ENCODE measurements around the gene NMNAT1. TPM values are rescaled to one million over a fixed set of nuclear protein-coding genes. Genes with fewer than 3 reads are reported as not detected.

NMNAT1 gene
- total RNA-seq, 4 donors from 2014 or later = 7.1 to 39.8 (median 17.9) TPM

GRCh38 chr1:9909234-9910046 lies 33.8 kb upstream of the NMNAT1 start:
- TF ChIP-seq POLR2AphosphoS5 (IDR thresholded peaks at IDR 0.05) = no peak
- no peak for TF ChIP-seq EP300 (IDR thresholded peaks at IDR 0.05; ENCODE audit: low read depth)
- no peak for TF ChIP-seq CTCF (IDR thresholded peaks at IDR 0.05)
- TF ChIP-seq POLR2A (IDR thresholded peaks at IDR 0.05) = no peak
- Histone ChIP-seq H3K4me3 (peak overlapping the region; percentile 72 to 92 (median 80)), H3K27ac (peak overlapping the region; percentile 73 to 85 (median 82)), H3K9me3 (no peaks in the 10 kb centered on the region), H3K4me1 (peaks cover 6 to 32% (median 26%) of the 10 kb centered on the region in 4 donors), H3K36me3 (no peaks in the 10 kb centered on the region), H3K27me3 (no peaks in the 10 kb centered on the region)
- 2 to 3% methylated on average over 15 to 36 of the region's 47 CpGs for WGBS, 2 donors (ENCODE audit: low coverage in 1 of 2)
- in situ Hi-C loops (cut with MboI; ENCODE audit: low pct_ligation_motif_present in 1 of 4, low pct_unique_long_range_greater_than_20kb in 1 of 4, low sequenced_read_pairs in 3 of 4) = no loop called here
- intact Hi-C loops (cut with DNase I; ENCODE audit: low total_unique reads) = no loop called here
- peak; percentile 34 for DNase-seq

GRCh38 chr1:9910076-9910422 lies 33.2 kb upstream of the NMNAT1 start, which contains the start of gene CTNNBIP1:
CTNNBIP1 (minus strand) TSS chr1:9910269; CDS start chr1:9872064, 38,205 bp downstream.
- Histone ChIP-seq H3K27me3 (no peaks in the 10 kb centered on the region), H3K36me3 (no peaks in the 10 kb centered on the region), H3K27ac (peak within 1 kb of the TSS; percentile 93 to 97 (median 94)), H3K9me3 (no peaks in the 10 kb centered on the region), H3K4me1 (peaks cover 6 to 32% (median 26%) of the 10 kb centered on the region in 4 donors), H3K4me3 (peak within 1 kb of the TSS; percentile 72 to 92 (median 80))
- 0% methylated on average over 4 of the region's 55 CpGs; no CpG with 5 or more reads in 1 of the 2 donors for WGBS, 2 donors (ENCODE audit: low coverage in 1 of 2)
- TF ChIP-seq EP300 (IDR thresholded peaks at IDR 0.05; ENCODE audit: low read depth) = no peak
- TF ChIP-seq POLR2A (IDR thresholded peaks at IDR 0.05) = no peak
- TF ChIP-seq POLR2AphosphoS5 (IDR thresholded peaks at IDR 0.05) = peak; percentile 60 to 78 (median 71)
- TF ChIP-seq CTCF (IDR thresholded peaks at IDR 0.05) = no peak
- intact Hi-C loops (cut with DNase I; ENCODE audit: low total_unique reads) = no loop called here
- in situ Hi-C loops (cut with MboI; ENCODE audit: low pct_ligation_motif_present in 1 of 4, low pct_unique_long_range_greater_than_20kb in 1 of 4, low sequenced_read_pairs in 3 of 4) = no loop called here
- no peak for DNase-seq

- in situ Hi-C loops (cut with MboI; ENCODE audit: low pct_ligation_motif_present in 1 of 4, low pct_unique_long_range_greater_than_20kb in 1 of 4, low sequenced_read_pairs in 3 of 4) (no loop called here), intact Hi-C loops (cut with DNase I; ENCODE audit: low total_unique reads) (no loop called here)
Measured at GRCh38 chr1:9910423-9911178, 32.7 kb upstream of the NMNAT1 start.

More at GRCh38 chr1:9910423-9911178, 32.7 kb upstream of the NMNAT1 start:
- Histone ChIP-seq H3K27ac (peak overlapping the region; percentile 93 to 97 (median 94)), H3K27me3 (no peaks in the 10 kb centered on the region), H3K9me3 (no peaks in the 10 kb centered on the region), H3K36me3 (no peaks in the 10 kb centered on the region), H3K4me3 (peak overlapping the region; percentile 37 to 68 (median 45)), H3K4me1 (peaks cover 6 to 32% (median 26%) of the 10 kb centered on the region in 4 donors)
- peak; percentile 100 for DNase-seq
- TF ChIP-seq POLR2A (IDR thresholded peaks at IDR 0.05) = peak; percentile 94
- peak; percentile 87 to 94 (median 89) for TF ChIP-seq POLR2AphosphoS5 (IDR thresholded peaks at IDR 0.05)
- TF ChIP-seq CTCF (IDR thresholded peaks at IDR 0.05) = peak in 1 of 5 experiments; percentile 14
- no peak for TF ChIP-seq EP300 (IDR thresholded peaks at IDR 0.05; ENCODE audit: low read depth)
- 0 to 1% methylated on average over 9 to 36 of the region's 45 CpGs for WGBS, 2 donors (ENCODE audit: low coverage in 1 of 2)

Data from transverse colon (tissue), 4 donors.